Endothelial cell of umbilical vein (primary cell): ENCODE data around the gene MCC. TPM values are rescaled to one million over a fixed set of nuclear protein-coding genes. Genes with fewer than 3 reads are reported as not detected.

Experiments used
- BruUV-seq: library from RNA; stranded (reverse); fragments of 400-500 nt; replicated peaks from 2 replicates; lab custom pipeline; 2021; lab: Mats Ljungman, UMichigan
- CTCF ChIA-PET: fragments of 300-600, 350-600 bp; sonication (Branson Sonifier 250); formaldehyde crosslinking; loops from one replicate; lab custom pipeline; 2021; ENCODE audit warnings: antibody characterized with exemption, inconsistent platforms; lab: Charles Lee
- POLR2A ChIA-PET: fragments of 300-600, 350-600 bp; sonication (Branson Sonifier 250); formaldehyde crosslinking; loops from one replicate; lab custom pipeline; 2021; ENCODE audit warnings: antibody characterized with exemption, inconsistent platforms; lab: Charles Lee
- DNase-seq: peaks from one replicate; pipeline ENCODE4 v3.0.0-alpha.2; 2011; ENCODE audit warnings: low read depth, low spot score
- FAIRE-seq: peaks from 2 replicates; lab custom pipeline; 2011; peaks lifted over from hg19 to GRCh38; lab: Jason Lieb, UNC
- H2AFZ ChIP-seq: 2 replicates; pipeline ENCODE4 v1.6.0; 2012; ENCODE audit warnings: low read depth, low read length, control low read depth, inconsistent platforms
- H3K27ac ChIP-seq: 2 replicates; pipeline ENCODE4 v1.5.1; 2011; ENCODE audit warnings: low read depth, mild to moderate bottlenecking, control low read depth, low read length, moderate library complexity; ENCODE audit not compliant: insufficient read depth
- H3K27me3 ChIP-seq, 2 experiments: 2 replicates each; pipeline versions ENCODE4 v1.6.0 to v1.6.1; 2011; ENCODE audit warnings: low read length in 2 of 2, mixed read lengths in 1 of 2; ENCODE audit not compliant: control insufficient read depth in 2 of 2, insufficient read depth in 2 of 2
- H3K36me3 ChIP-seq, 2 experiments: 2 replicates in 1 of 2; 3 replicates in 1 of 2; pipeline ENCODE4 v1.5.1; 2011; ENCODE audit warnings: low read length in 2 of 2, mild to moderate bottlenecking in 1 of 2, moderate library complexity in 1 of 2; ENCODE audit not compliant: control insufficient read depth in 2 of 2, insufficient read depth in 2 of 2; ENCODE audit errors: extremely low read depth in 1 of 2
- H3K4me1 ChIP-seq: 3 replicates; pipeline ENCODE4 v1.5.1; 2011; ENCODE audit warnings: mild to moderate bottlenecking, low read length; ENCODE audit not compliant: control insufficient read depth, insufficient read depth; ENCODE audit errors: extremely low read depth
- H3K4me2 ChIP-seq: 2 replicates; pipeline ENCODE4 v1.6.1; 2011; ENCODE audit warnings: low read length, control low read depth, mixed read lengths; ENCODE audit not compliant: insufficient read depth
- H3K4me3 ChIP-seq, 3 experiments: fragments of 200-600 bp in 1 of 3; sonication (generic), shearing (Covaris generic) in 1 of 3; replicated peaks in 1 of 3; 2 replicates each; pipeline ENCODE4 v1.5.1; 2011 to 2016; ENCODE audit warnings: control low read depth in 3 of 3, low read length in 3 of 3, mild to moderate bottlenecking in 2 of 3, inconsistent platforms in 1 of 3, low read depth in 1 of 3, moderate library complexity in 1 of 3; ENCODE audit not compliant: insufficient read depth in 1 of 3
- H3K79me2 ChIP-seq: 2 replicates; pipeline ENCODE4 v1.6.0; 2012; ENCODE audit warnings: low read length, inconsistent platforms; ENCODE audit not compliant: control insufficient read depth, insufficient read depth
- H3K9ac ChIP-seq: replicated peaks from 2 replicates; pipeline ENCODE3; 2011; ENCODE audit warnings: low read length, control low read depth; ENCODE audit not compliant: insufficient read depth; ENCODE audit errors: extremely low read depth
- H3K9me1 ChIP-seq: replicated peaks from 3 replicates; pipeline ENCODE4 v1.6.0; 2011; ENCODE audit warnings: mild to moderate bottlenecking, low read length; ENCODE audit not compliant: control insufficient read depth, insufficient read depth; ENCODE audit errors: extremely low read depth
- H3K9me3 ChIP-seq: replicated peaks from 2 replicates; pipeline ENCODE4 v1.5.1; 2012; ENCODE audit warnings: low read length, inconsistent platforms; ENCODE audit not compliant: control insufficient read depth, insufficient read depth
- H4K20me1 ChIP-seq: replicated peaks from 2 replicates; pipeline ENCODE3; 2011; ENCODE audit warnings: mild to moderate bottlenecking, low read length; ENCODE audit not compliant: control insufficient read depth, insufficient read depth; ENCODE audit errors: extremely low read depth
- CTCF ChIP-seq, 2 donors: IDR thresholded peaks; 1 replicate in 1 of 2; 2 replicates in 1 of 2; pipeline ENCODE4 v1.5.1; 2011; ENCODE audit warnings: low read length in 2 of 2, mild to moderate bottlenecking in 2 of 2, moderate library complexity in 2 of 2, control low read depth in 1 of 2, inconsistent platforms in 1 of 2, low read depth in 1 of 2; ENCODE audit not compliant: insufficient read depth in 1 of 2; ENCODE audit errors: extremely low read depth in 1 of 2
- EZH2 ChIP-seq: IDR thresholded peaks from 2 replicates; pipeline ENCODE4 v1.6.1; 2012; ENCODE audit warnings: borderline replicate concordance, low read depth, mild to moderate bottlenecking, moderate library complexity, low read length, inconsistent platforms; ENCODE audit not compliant: severe bottlenecking
- FOS ChIP-seq: IDR thresholded peaks from 2 replicates; pipeline ENCODE4 v1.6.1; 2011; ENCODE audit warnings: mild to moderate bottlenecking, low read length, moderate library complexity, borderline replicate concordance; ENCODE audit not compliant: insufficient read depth
- GATA2 ChIP-seq: IDR thresholded peaks from 2 replicates; pipeline ENCODE4 v1.7.0; 2011; ENCODE audit warnings: low read depth, mild to moderate bottlenecking, moderate library complexity, mixed read lengths, low read length; ENCODE audit not compliant: insufficient read length, insufficient read depth
- JUN ChIP-seq: IDR thresholded peaks from 2 replicates; pipeline ENCODE4 v1.6.1; 2011; ENCODE audit warnings: borderline replicate concordance, low read depth; ENCODE audit not compliant: insufficient read length, insufficient read depth
- MYC ChIP-seq: IDR thresholded peaks from one replicate; pipeline ENCODE4 v1.6.1; 2011; ENCODE audit warnings: mild to moderate bottlenecking, low read depth, low read length
- POLR2A ChIP-seq: IDR thresholded peaks from 2 replicates; pipeline ENCODE4 v1.6.1; 2012; ENCODE audit warnings: low read depth, mild to moderate bottlenecking, control low read depth, low read length
- POLR2AphosphoS5 ChIP-seq: IDR thresholded peaks from 2 replicates; pipeline ENCODE4 v1.6.1; 2012; ENCODE audit warnings: low read depth, mild to moderate bottlenecking, control low read depth, low read length, moderate library complexity; ENCODE audit not compliant: insufficient read depth
- dilution Hi-C: fragments of 300-500 bp; cut with MboI; formaldehyde crosslinking; loops from one replicate; pipeline ENCODE4 v1.15.0; 2019; ENCODE audit warnings: low sequenced_read_pairs; ENCODE audit not compliant: extremely low pct_ligation_motif_present
- intact Hi-C: fragments of 100-400 bp; cut with micrococcal nuclease; formaldehyde crosslinking; loops from one replicate; pipeline ENCODE4 v1.10.0; 2022
- polyA plus RNA-seq, 4 experiments: library from polyadenylated mRNA; depleted of rRNA in 3 of 4; stranded (reverse) in 3 of 4; unstranded in 1 of 4; fragments of >200 nt; gene quantifications; 2 replicates each; pipeline versions ENCODE4 v1.2.1 to v1.2.3, GENCODE V29; 2011 to 2012; ENCODE audit warnings: missing spikeins in 1 of 4
- total RNA-seq: library from RNA; stranded (reverse); gene quantifications from 2 replicates; pipeline ENCODE4 v1.2.3, GENCODE V29; 2021
- TF ChIP-seq, protein P1 (sequence below): IDR thresholded peaks from 2 replicates; pipeline ENCODE4 v1.6.1; 2011; ENCODE audit not compliant: insufficient read depth, insufficient read length

Gene MCC
- total and polyA plus RNA-seq, 2 donors (not counting 3 experiments of a cell fraction or from before 2014, with no cell fraction given) = 6.9 to 27.5 TPM

GRCh38 chr5:113266227-113266912 lies 221.9 kb downstream of the MCC start:
- Histone ChIP-seq H3K9ac (no peak overlapping the region), H3K27ac (no peak overlapping the region), H3K9me1 (no peaks in the 10 kb centered on the region), H3K36me3 (no peaks in the 10 kb centered on the region), H3K79me2 (peaks cover 3% of the 10 kb centered on the region), H2AFZ (no peak overlapping the region), H4K20me1 (no peaks in the 10 kb centered on the region), H3K4me2 (no peak overlapping the region), H3K9me3 (no peaks in the 10 kb centered on the region), H3K27me3 (no peaks in the 10 kb centered on the region), H3K4me3 (no peak overlapping the region), H3K4me1 (peaks cover 25% of the 10 kb centered on the region)
- no peak for DNase-seq
- ChIA-PET CTCF (no interaction called here), POLR2A (no interaction called here)
- no TSS peak for BruUV-seq
- TF ChIP-seq, protein P1, sequence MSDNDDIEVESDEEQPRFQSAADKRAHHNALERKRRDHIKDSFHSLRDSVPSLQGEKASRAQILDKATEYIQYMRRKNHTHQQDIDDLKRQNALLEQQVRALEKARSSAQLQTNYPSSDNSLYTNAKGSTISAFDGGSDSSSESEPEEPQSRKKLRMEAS = no peak
- no peak for TF ChIP-seq EZH2
- TF ChIP-seq POLR2AphosphoS5 = no peak
- TF ChIP-seq GATA2 = no peak
- no peak for TF ChIP-seq POLR2A
- TF ChIP-seq FOS = no peak
- no peak for TF ChIP-seq CTCF (IDR thresholded peaks at IDR 0.05; ENCODE audit: extremely low read depth in 1 of 2, insufficient read depth in 1 of 2, low read depth in 1 of 2, low read length in 2 of 2)
- no peak for TF ChIP-seq JUN
- TF ChIP-seq MYC = no peak
- dilution Hi-C loops (no loop called here), intact Hi-C loops (no loop called here)
- FAIRE-seq = no peak
